ENCODE data around the gene SPSB2.
"Not testable (repeated sequence)": the region's sequence is repeated elsewhere in the genome, so short reads cannot be mapped to it uniquely, and the experiment has no call there.

The SPSB2 gene

DNA sequence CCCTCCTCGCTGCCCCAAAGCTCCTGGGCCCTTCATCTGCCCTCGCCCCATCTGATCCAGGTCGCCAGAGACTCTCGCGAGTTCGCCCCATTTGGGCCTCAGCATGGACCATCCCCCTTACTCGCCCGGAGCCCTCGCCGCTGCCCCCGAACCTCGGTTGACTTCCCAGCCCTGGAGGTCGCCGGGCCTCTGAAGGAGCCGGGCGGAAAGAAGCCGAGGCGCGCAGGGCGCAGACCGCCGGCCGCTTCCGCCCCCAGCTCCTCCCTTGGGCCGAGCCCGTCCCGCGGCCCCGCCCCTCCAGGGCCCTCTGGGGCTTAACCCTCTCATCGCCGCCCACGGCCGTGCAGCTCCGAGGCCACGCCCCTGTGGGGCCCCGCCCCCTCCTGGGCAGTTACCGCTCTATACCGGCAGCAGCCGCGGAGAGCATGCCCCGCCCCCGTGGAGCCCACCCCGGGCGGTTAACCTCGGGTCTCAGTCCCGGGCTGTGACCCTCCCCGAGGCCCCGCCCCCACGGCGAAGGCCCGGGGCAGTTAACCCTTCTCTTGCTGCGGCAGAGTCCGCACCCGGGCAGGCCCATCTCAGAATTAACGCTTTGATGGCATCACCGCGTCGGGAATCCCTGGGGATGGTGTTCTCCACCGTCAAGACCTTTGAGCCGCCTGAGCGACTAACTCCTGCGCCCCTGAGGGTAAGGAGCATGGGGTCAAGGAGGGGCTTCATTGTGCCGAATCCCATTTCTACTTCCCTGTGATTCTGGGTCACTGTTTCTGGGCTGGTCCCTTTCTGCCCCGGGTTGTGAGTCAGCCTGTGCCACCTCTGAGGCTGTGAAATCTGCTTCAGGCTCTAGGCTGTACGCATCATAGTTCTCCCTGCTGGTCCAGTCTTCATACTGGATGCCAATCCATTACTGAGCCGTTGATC lies at the start of gene SPSB2:
Gene SPSB2 (minus strand): TSS at position 210 of the 921 bp plus-strand sequence. CDS start 402 bp downstream, outside the sequence.
- DNase-seq (ENCODE audit: low read depth in 2 of 2): peak; percentile 98 to 100

- DNase-seq (ENCODE audit: low read depth in 2 of 2): no peak
Observed at GRCh38 chr12:6921996-6922946, 49.2 kb upstream of the SPSB2 start.

DNA sequence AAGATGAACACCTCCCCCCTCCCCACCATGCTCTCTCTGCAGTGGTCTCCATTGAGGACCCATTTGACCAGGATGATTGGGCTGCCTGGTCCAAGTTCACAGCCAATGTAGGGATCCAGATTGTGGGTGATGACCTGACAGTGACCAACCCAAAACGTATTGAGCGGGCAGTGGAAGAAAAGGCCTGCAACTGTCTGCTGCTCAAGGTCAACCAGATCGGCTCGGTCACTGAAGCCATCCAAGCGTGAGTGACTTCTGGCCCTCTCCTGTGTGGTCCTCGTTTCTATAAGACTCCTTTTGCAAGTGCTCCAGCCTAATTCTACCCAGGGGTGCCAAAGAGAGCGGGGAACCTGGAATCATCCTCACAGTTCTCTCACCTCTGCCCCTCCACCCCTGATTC lies 48.4 kb upstream of the SPSB2 start:
- no peak for DNase-seq (ENCODE audit: low read depth in 2 of 2)

- DNase-seq (ENCODE audit: low read depth in 2 of 2): no peak
Observed at GRCh38 chr12:6919588-6919987, 46.5 kb upstream of the SPSB2 start.

DNA sequence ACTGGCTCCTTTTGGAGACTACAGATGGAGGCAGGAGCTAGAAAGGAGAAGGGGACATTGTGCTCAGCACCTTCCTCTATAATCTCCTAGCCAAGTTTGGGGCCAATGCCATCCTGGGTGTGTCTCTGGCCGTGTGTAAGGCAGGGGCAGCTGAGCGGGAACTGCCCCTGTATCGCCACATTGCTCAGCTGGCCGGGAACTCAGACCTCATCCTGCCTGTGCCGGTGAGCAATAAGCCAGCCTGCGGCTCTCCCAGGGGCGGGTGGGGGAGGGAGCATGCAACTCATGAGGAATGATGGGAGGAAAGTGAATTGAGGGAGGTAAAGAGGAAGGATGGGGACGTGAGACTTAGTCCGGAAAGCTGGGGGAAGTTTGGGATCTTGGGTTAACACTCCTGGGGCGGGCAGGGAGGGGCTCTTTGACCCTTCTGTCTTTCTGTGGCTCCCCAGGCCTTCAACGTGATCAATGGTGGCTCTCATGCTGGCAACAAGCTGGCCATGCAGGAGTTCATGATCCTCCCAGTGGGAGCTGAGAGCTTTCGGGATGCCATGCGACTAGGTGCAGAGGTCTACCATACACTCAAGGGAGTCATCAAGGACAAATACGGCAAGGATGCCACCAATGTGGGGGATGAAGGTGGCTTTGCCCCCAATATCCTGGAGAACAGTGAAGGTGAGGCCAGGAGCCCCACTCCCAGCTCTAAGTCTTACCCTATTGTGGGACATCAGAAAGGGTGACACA lies 44.6 kb upstream of the SPSB2 start:
- no peak for DNase-seq (ENCODE audit: low read depth in 2 of 2)

DNA sequence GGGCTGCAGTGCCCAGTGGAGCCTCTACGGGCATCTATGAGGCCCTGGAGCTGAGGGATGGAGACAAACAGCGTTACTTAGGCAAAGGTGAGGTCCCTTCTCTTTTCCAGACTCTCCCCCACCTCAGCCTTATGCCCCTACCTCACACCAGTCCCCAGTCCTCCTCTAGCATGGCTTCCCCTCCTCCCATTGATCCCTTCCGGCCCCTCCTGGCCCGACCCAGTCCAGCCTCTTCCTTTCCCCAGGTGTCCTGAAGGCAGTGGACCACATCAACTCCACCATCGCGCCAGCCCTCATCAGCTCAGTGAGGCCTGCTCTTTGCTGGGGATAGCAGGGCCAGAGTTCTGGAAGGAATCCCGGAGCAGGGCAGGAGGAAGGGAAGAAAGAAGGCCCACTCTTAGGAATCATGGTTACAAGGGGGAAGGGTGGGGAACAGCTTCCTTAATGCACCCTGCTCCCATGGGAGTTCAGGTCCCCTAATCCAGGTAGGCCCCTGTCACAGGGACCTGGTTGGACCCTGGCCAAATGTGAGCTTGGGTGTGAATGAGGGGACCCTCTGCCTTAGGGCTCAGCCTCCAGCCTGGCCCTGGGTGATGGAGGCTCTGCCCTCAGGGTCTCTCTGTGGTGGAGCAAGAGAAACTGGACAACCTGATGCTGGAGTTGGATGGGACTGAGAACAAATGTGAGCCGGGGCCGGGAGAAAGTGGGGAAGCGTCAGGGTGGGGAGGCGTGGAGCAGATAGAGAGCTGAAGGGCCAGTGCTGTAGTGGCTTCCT lies 43.5 kb upstream of the SPSB2 start:
- DNase-seq (ENCODE audit: low read depth in 2 of 2): no peak

DNA sequence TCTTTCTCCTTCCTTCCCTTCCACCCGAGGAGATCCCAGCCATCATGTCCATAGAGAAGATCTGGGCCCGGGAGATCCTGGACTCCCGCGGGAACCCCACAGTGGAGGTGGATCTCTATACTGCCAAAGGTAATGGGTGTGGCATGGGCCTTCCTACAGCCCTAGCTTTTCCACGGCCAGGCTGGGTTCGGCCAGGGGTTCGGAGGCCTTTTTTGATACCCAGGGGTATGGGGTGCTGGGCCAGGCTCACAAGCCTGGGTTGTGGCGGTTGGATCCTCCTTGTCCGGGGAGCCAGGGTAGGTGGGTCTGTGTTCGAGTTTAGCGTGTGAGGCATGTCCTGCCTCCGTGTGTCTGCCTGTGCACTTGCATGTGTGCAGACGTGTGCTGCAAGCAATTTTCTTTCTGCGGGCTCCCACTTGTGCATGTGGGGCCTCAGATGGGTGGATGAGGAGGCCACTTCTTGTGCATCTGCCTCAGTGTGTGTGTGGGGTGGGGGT lies 42.7 kb upstream of the SPSB2 start:
- no peak for DNase-seq (ENCODE audit: low read depth in 2 of 2)

GRCh38 chr12:6914947-6915788 lies 42.1 kb upstream of the SPSB2 start:
- no peak for DNase-seq (ENCODE audit: low read depth in 2 of 2)

- DNase-seq (ENCODE audit: low read depth in 2 of 2): peak; percentile 78 to 82
Observed at GRCh38 chr12:6914246-6914946, 41.3 kb upstream of the SPSB2 start, which contains the start of gene ENO2. Gene ENO2, plus strand, starts transcription at chr12:6914580. Its CDS starts 1,253 bp downstream, at chr12:6915833.

DNA sequence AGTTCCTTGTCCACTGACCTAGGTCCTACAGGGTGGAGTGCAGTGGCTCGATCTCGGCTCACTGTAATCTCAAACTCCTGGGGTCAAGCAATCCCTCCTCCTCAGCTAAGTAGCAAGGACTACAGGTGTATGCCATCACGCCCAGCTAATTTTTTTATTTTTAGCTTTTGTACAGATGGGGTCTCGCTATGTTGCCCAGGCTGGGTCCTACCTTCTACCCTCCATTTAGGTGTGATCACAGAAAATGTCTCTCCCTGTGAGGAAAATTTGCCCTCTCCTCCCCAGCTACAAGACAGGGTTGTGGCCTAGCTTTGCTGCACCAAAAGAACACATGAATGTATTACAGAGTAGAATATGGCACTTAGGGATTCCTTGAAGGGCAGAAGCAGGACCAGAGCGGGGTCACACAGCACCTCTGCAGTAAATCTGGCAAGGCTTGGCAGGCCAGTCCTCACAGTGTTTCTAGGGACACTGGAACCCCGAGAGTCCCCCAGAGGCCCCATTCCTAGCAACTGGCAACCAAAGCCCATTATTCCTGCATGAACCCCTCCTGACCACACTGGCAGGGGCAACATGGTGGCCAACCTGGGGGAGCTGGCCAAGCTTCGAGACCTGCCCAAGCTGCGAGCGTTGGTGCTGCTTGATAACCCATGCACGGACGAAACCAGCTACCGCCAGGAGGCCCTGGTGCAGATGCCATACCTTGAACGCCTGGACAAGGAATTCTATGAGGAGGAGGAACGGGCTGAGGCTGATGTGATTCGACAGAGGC lies 39.2 kb upstream of the SPSB2 start:
- DNase-seq (ENCODE audit: low read depth in 2 of 2): no peak

DNA sequence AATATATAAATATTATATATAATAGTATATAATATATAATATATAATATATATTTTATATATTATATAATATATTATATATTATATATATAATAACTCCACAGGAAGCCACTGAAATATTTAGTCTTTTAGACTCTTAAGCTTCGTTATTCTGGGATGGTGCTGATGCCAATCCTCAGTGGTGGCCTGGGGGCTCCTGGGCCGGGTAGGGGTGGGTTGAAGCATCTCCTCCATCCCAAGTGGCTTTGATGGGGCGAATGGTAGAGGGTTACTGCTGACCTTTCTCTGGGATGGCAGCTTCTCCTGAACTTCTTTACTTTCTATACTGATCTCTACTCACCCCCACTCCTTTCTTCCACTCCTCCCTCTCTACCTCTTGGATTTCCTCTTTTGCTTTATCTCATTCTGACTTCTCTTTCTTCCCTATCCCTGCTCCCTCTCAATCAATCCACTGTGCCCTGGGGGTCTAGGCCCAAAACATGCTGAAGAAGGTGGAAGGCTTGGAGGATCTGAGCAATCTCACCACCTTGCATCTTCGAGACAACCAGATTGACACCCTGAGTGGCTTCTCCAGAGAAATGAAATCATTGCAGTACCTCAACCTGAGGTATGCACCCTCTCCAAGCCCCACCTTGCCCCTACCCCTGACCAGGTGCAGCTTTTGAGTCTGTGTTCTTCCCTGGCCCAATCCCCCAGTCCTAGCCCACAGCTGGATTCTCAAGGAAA lies 36.5 kb upstream of the SPSB2 start:
- DNase-seq (ENCODE audit: low read depth in 2 of 2): no peak

GRCh38 chr12:6908141-6908540 lies 35.0 kb upstream of the SPSB2 start:
- not testable (repeated sequence) for DNase-seq (ENCODE audit: low read depth in 2 of 2)

DNA sequence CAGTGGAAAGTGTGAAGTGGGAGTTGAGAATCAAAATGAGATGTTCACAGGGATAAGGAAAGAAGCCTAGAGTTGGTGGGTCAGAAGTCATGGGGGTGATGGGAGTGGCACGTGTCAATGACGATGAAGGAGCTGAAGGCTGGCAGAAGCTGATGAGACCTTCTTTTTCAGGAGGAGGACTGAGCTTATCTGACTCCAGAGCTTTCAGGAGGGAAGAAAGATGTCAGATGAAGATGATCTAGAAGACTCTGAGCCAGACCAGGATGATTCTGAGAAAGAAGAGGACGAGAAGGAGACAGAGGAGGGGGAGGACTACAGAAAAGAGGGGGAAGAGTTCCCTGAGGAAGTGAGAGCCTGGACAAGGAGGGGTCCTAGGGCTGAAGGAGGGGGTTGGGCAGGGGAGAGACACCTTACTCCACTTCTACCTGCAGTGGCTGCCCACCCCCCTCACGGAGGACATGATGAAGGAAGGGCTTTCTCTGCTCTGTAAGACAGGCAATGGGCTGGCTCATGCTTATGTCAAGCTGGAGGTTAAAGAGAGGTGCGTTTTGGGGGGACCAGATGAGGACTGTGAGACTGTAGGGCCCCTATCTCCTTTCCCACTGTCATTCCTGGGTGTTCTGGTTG lies 32.4 kb upstream of the SPSB2 start:
- no peak for DNase-seq (ENCODE audit: low read depth in 2 of 2)

GRCh38 chr12:6904280-6905276 lies 31.5 kb upstream of the SPSB2 start, which contains the start of gene LRRC23:
Gene LRRC23, plus strand, starts transcription at chr12:6904822. Its CDS starts 812 bp downstream, at chr12:6905634.
- DNase-seq (ENCODE audit: low read depth in 2 of 2): peak; percentile 92 to 94

GRCh38 chr12:6903722-6904121 lies 30.6 kb upstream of the SPSB2 start:
- no peak for DNase-seq (ENCODE audit: low read depth in 2 of 2)

GRCh38 chr12:6902448-6902847 lies 29.3 kb upstream of the SPSB2 start:
- no peak for DNase-seq (ENCODE audit: low read depth in 2 of 2)

Measured in stimulated activated CD4-positive, alpha-beta T cell treated with anti-CD3 and anti-CD28 coated beads, Interleukin-1b, Interleukin-23, amount 100 ng/mL, for 4 hours (primary cell).